PC-3 (cell line): ENCODE measurements around the gene DHX57.

Experiments used
- CTCF ChIP-seq: fragments of 300-600 bp; sonication (generic); conservative IDR thresholded peaks from 2 replicates; pipeline ENCODE4 v1.5.1; 2017; ENCODE audit warnings: antibody characterized with exemption, low read depth, mild to moderate bottlenecking, low read length
- EZH2 ChIP-seq: fragments of 300-600 bp; sonication (generic); IDR thresholded peaks from one replicate; pipeline ENCODE4 v1.6.1; 2017; ENCODE audit warnings: antibody characterized with exemption, mild to moderate bottlenecking, low read length; ENCODE audit not compliant: unreplicated experiment
- EZH2phosphoT487 ChIP-seq: fragments of 300-600 bp; sonication (generic); IDR thresholded peaks from 2 replicates; pipeline ENCODE4 v1.6.1; 2018; ENCODE audit warnings: mild to moderate bottlenecking, antibody characterized with exemption, low read length, borderline replicate concordance

GRCh38 chr2:38778687-38779082, 97.0 kb downstream of the DHX57 start:
- TF ChIP-seq CTCF = no peak
- no peak for TF ChIP-seq EZH2
- TF ChIP-seq EZH2phosphoT487 = no peak
